ENCODE results near the gene ALPL.

DNA sequence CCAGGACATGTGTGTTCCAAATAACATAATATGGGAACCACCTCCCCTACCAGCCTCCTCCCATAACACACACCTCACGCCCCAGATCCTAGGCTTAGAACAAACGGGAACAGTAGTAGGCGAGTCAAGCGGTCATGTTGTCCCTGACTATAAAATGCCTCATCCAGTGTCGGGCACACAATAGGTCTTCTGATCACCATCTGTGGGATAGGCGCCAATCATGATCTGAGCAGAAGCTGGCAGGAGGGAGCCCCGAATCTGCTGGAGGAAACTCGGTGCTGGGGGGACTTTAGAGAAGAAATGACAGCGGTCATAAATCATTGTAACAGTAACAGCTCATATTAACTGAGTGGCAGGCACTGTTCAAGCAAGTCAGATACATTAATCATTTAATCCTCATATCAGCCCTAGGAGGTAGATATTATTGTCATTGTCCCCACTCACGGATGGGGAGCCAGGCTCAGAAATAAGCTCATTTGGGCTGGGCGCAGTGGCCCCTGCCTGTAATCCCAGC is 13.4 kb downstream of the ALPL start:
- no peak for TF ChIP-seq EP300 (IDR thresholded peaks at IDR 0.05)
- TF ChIP-seq, protein P1, sequence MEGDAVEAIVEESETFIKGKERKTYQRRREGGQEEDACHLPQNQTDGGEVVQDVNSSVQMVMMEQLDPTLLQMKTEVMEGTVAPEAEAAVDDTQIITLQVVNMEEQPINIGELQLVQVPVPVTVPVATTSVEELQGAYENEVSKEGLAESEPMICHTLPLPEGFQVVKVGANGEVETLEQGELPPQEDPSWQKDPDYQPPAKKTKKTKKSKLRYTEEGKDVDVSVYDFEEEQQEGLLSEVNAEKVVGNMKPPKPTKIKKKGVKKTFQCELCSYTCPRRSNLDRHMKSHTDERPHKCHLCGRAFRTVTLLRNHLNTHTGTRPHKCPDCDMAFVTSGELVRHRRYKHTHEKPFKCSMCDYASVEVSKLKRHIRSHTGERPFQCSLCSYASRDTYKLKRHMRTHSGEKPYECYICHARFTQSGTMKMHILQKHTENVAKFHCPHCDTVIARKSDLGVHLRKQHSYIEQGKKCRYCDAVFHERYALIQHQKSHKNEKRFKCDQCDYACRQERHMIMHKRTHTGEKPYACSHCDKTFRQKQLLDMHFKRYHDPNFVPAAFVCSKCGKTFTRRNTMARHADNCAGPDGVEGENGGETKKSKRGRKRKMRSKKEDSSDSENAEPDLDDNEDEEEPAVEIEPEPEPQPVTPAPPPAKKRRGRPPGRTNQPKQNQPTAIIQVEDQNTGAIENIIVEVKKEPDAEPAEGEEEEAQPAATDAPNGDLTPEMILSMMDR (IDR thresholded peaks at IDR 0.05) = no peak

All from ovary (tissue), 3 donors.